NT2/D1 (cell line): ENCODE results near the gene CXorf38.

Source experiments
- DNase-seq: peaks from one replicate; pipeline ENCODE4 v3.0.0-alpha.2; 2011; ENCODE audit warnings: low read depth, low spot score
- H3K27me3 ChIP-seq: 2 replicates; pipeline ENCODE4 v1.6.0; 2011; ENCODE audit warnings: mild to moderate bottlenecking; ENCODE audit not compliant: insufficient read length, insufficient read depth
- H3K36me3 ChIP-seq: 2 replicates; pipeline ENCODE4 v1.6.1; 2011; ENCODE audit warnings: mild to moderate bottlenecking, low read length, mixed read lengths; ENCODE audit not compliant: insufficient read depth, insufficient read length
- H3K4me1 ChIP-seq: 2 replicates; pipeline ENCODE4 v1.5.1; 2011; ENCODE audit not compliant: insufficient read depth, insufficient read length
- H3K4me3 ChIP-seq: 2 replicates; pipeline ENCODE4 v1.5.1; 2011; ENCODE audit warnings: low read depth; ENCODE audit not compliant: insufficient read length
- H3K9ac ChIP-seq: 2 replicates; pipeline ENCODE4 v1.6.0; 2011; ENCODE audit warnings: low read depth; ENCODE audit not compliant: insufficient read length
- H3K9me3 ChIP-seq: 2 replicates; pipeline ENCODE4 v1.5.1; 2011; ENCODE audit warnings: mild to moderate bottlenecking, low read length; ENCODE audit not compliant: insufficient read depth
- SUZ12 ChIP-seq: IDR thresholded peaks from 2 replicates; pipeline ENCODE4 v1.6.1; 2011; ENCODE audit not compliant: insufficient read length, insufficient read depth; ENCODE audit errors: extremely low read depth
- YY1 ChIP-seq: IDR thresholded peaks from 2 replicates; pipeline ENCODE4 v1.6.1; 2011; ENCODE audit not compliant: insufficient read length, insufficient read depth
- ZNF274 ChIP-seq: IDR thresholded peaks from 2 replicates; pipeline ENCODE4 v1.6.1; 2011; ENCODE audit warnings: mild to moderate bottlenecking, low read depth, low read length

The CXorf38 gene

DNA sequence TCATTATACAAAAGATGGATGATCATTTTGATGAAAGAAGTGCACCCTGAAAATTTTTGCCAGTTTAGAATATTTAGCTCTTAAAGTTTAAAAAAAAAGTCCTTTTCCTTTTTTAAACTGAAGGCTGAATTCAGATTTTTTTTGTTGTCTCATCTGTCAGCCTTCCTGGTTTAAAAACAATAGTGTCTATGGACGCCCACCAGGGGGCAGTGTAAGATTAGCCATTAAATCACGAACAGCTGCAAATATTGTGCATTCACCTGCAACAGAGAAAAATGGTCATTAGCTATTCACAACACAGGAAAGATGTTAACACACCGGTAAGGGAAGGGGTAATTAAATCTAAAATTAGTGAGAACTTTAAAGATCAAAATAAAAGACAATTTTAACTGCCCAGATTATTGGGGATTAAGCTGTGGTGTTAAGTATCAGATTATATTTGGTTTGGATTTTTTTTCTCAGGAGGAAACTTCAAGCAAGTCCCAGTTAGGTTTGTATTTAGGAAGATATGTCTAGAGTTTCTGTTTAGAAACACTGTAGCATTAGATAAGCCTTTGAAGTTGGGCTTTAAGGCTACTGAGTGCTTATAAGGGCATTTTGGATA is 4.4 kb upstream of the CXorf38 start:
- TF ChIP-seq ZNF274, result no peak
- TF ChIP-seq YY1, result no peak
- no peak for TF ChIP-seq SUZ12
- no peak overlapping the region for H3K4me3 ChIP-seq
- H3K9ac ChIP-seq, result no peak overlapping the region
- no peaks in the 10 kb centered on the region for H3K27me3 ChIP-seq
- H3K4me1 ChIP-seq, result no peaks in the 10 kb centered on the region
- H3K9me3 ChIP-seq, result no peaks in the 10 kb centered on the region
- DNase-seq, result peak; percentile 38
- peaks cover 62% of the 10 kb centered on the region for H3K36me3 ChIP-seq

DNA sequence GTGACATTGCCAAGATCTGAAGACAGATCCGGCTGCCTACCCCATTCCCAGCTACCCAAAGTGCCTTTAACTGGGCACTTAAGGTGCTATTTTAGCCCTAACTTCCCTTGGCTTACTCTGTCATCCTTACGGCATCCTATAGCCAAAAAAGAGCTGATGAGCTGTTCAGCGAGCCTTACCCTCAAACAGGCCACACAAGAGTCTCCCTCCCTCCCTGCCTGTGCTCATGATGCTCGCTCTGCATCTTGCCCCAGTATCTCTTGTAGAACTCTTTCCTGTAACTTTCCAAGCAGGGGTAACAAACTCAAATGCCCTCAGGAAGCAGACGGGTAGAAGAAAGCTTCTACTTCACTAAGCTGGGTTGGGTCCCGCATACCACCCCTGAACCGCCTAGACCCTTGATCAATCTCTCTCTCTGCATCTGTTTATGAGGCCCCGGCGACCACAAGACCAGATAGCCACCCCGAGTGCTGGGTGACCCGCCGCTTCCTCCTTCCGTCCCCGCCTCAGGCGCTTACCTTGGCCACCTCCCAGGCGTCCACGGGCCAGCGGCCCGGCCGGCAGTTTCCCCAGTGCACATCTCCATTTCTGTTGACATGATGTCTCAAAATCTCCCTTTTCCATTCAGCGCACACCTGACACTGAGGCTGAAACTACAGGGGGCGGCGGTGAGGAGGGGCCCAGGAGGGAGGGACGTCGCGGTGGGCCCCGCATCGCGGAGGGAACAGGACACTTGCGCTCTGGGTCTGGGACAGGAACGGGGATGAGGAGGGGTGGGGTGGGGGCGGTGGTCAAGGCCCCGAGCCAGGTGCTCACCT is 663 bp downstream of the CXorf38 start:
- peak overlapping the region; percentile 93 for H3K9ac ChIP-seq
- H3K27me3 ChIP-seq, result no peaks in the 10 kb centered on the region
- H3K36me3 ChIP-seq, result peaks cover 49% of the 10 kb centered on the region
- peak overlapping the region; percentile 69 for H3K4me3 ChIP-seq
- H3K9me3 ChIP-seq, result no peaks in the 10 kb centered on the region
- no peaks in the 10 kb centered on the region for H3K4me1 ChIP-seq
- TF ChIP-seq SUZ12 (no peak), ZNF274 (no peak), YY1 (no peak)
- peak; percentile 6 for DNase-seq

- Histone ChIP-seq H3K9ac (no peak overlapping the region), H3K36me3 (peaks cover 40% of the 10 kb centered on the region), H3K4me3 (no peak overlapping the region), H3K27me3 (no peaks in the 10 kb centered on the region), H3K4me1 (no peaks in the 10 kb centered on the region), H3K9me3 (no peaks in the 10 kb centered on the region)
- DNase-seq, result no peak
- no peak for TF ChIP-seq SUZ12
- no peak for TF ChIP-seq ZNF274
- no peak for TF ChIP-seq YY1
These were observed 2.5 kb downstream of the CXorf38 start for GRCh38 chrX:40644821-40645358.

GRCh38 chrX:40644176-40644575 is 3.2 kb downstream of the CXorf38 start:
- DNase-seq, result no peak
- H3K4me3 ChIP-seq, result no peak overlapping the region

DNA sequence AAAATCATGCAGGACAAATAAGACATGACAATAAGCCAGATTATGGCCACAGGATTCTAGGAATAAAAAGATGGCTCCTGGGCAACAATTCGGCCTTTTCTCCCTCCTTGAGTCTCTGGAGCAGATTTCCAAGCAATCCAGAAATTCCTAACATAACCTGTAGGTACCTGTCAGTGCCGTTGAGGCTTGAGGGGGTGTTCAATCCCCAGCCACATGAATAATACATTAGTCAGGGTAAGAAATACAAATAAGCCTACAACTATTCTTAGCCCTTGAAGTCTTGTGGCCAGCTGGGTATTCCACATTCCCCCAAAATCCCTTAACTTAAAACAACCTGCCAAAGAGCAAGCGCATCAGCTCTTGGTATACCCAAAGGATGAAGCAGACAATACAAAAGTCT is 9.7 kb downstream of the CXorf38 start:
- Histone ChIP-seq H3K4me1 (no peaks in the 10 kb centered on the region), H3K27me3 (no peaks in the 10 kb centered on the region), H3K4me3 (no peak overlapping the region), H3K9ac (no peak overlapping the region), H3K36me3 (peaks cover 85% of the 10 kb centered on the region), H3K9me3 (no peaks in the 10 kb centered on the region)
- TF ChIP-seq SUZ12 (no peak), ZNF274 (no peak), YY1 (no peak)
- no peak for DNase-seq

More at GRCh38 chrX:40644176-40644575, 3.2 kb downstream of the CXorf38 start:
- no peaks in the 10 kb centered on the region for H3K27me3 ChIP-seq
- no peaks in the 10 kb centered on the region for H3K4me1 ChIP-seq
- no peaks in the 10 kb centered on the region for H3K9me3 ChIP-seq
- TF ChIP-seq YY1 (no peak), ZNF274 (no peak), SUZ12 (no peak)
- no peak overlapping the region for H3K9ac ChIP-seq
- H3K36me3 ChIP-seq, result peaks cover 43% of the 10 kb centered on the region

GRCh38 chrX:40632199-40632598 is 15.2 kb downstream of the CXorf38 start:
- H3K9me3 ChIP-seq, result no peaks in the 10 kb centered on the region
- H3K4me3 ChIP-seq, result no peak overlapping the region
- no peak overlapping the region for H3K9ac ChIP-seq
- TF ChIP-seq ZNF274 (no peak), YY1 (no peak), SUZ12 (no peak)
- DNase-seq, result no peak
- H3K4me1 ChIP-seq, result no peaks in the 10 kb centered on the region
- H3K27me3 ChIP-seq, result no peaks in the 10 kb centered on the region
- H3K36me3 ChIP-seq, result peaks cover 88% of the 10 kb centered on the region

DNA sequence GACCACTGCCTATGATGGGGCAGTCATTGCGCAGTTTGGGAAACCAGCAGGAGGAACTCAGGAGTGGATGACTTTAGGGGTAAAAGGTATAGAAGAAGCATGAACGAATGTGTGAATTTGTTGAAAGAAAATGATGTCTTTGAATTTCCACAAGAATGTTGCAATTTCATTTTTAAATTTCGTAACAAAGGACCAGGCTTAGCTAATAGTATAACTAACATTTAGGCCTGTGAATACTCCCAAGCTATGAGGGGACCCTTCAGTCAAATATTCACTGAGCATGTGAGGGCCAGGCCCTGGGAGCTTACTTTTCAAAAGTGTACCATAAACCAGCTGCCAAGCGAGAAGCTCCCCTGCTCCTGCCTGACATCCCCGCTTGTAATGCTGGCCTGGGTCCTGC is 18.9 kb downstream of the CXorf38 start:
- Histone ChIP-seq H3K36me3 (peaks cover 51% of the 10 kb centered on the region), H3K27me3 (no peaks in the 10 kb centered on the region), H3K9ac (no peak overlapping the region), H3K9me3 (no peaks in the 10 kb centered on the region), H3K4me3 (no peak overlapping the region), H3K4me1 (peaks cover 2% of the 10 kb centered on the region)
- TF ChIP-seq YY1 (no peak), SUZ12 (no peak), ZNF274 (no peak)
- no peak for DNase-seq
